HG03095 (cell line): Measurements from ENCODE around the gene SPRR1A.

ENCODE experiments used
- ATAC-seq: cut with Tn5 transposase; IDR thresholded peaks from one replicate; pipeline ENCODE4 v1.9.1; 2021; ENCODE audit warnings: moderate library complexity; ENCODE audit not compliant: unreplicated experiment

The SPRR1A gene

GRCh38 chr1:152983743-152984142 is at the start of gene SPRR1A:
TSS of gene SPRR1A (plus strand) at chr1:152984081. CDS start at chr1:152985231, 1,150 bp downstream.
- ATAC-seq = no peak

GRCh38 chr1:152940614-152941013 is 43.3 kb upstream of the SPRR1A start:
- ATAC-seq = no peak

GRCh38 chr1:152941037-152941711 is 42.7 kb upstream of the SPRR1A start:
- ATAC-seq = no peak

- no peak for ATAC-seq
Measured at GRCh38 chr1:152942161-152942560, 41.7 kb upstream of the SPRR1A start.

- no peak for ATAC-seq
Measured at GRCh38 chr1:152946248-152946647, 37.6 kb upstream of the SPRR1A start.

DNA sequence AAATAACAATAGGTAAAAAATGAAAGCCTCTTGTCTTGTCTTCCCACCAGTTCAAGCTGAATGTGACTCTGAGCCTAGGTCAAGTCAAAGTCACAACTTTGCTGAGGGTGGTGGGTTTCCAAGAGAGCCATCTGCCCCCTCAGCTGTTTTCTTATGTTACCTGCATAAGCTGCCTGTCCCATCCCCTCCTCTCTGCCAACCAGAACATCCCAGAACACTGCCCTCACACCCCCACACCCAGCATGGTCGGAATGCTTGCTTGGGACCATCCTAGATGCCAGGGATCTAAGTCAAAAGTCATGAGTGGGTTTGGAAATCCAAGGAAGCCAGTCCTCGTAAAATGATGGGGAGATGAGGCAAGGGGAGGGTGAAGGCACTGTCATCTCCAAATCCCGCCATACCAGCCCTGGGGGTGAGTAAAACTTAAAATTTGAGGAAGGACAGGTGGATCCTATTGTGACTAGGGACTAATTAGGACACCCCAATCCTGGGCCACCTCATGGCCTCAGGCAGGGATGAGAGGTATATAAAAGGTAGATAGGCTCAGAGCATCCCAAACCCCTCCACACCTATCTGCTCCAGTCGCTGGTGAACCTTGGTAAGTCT is 37.1 kb upstream of the SPRR1A start, which contains the start of gene SPRR5:
SPRR5 (plus strand) TSS at position 556 of the 606 bp plus-strand sequence. CDS start 1,349 bp downstream, outside the sequence.
- no peak for ATAC-seq

DNA sequence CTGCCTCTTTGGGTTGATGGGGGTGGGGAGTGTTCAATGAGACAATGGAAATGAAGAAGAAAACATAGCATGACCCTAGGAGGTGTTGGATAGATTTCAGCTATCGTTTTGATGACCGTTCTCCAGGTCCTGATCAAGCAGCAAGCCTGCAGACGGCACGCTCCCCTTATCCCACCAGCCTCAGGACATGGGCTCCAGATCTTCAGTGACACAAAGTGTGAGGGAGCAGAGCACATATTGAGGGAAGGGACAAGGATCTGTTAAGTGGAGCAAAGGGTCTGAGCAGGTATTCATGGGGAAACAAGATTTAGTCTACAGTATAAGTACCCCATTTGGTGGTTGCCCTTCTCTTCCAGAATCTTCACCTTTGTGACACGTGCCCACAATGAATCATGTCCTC is 32.2 kb upstream of the SPRR1A start:
- ATAC-seq = no peak

DNA sequence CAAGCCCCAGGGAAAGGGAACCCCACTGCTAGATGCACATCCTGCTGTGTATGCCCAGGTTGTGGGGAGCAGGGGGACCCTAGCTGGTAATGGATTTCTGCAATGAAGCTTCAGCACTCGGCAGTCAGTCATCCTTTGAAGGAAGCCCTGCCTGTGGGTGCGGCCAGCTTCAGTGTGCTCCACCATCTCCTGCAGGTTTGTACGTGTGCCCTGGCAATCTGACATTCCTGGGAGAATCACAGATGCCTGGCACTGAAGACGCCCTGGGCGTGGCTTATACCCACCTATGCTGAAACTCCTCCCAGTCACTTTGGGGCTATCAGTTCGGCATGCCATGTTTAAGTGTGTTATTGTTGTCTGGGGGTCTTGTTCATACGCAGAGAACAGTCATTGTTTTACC is 30.1 kb upstream of the SPRR1A start:
- ATAC-seq = no peak

DNA sequence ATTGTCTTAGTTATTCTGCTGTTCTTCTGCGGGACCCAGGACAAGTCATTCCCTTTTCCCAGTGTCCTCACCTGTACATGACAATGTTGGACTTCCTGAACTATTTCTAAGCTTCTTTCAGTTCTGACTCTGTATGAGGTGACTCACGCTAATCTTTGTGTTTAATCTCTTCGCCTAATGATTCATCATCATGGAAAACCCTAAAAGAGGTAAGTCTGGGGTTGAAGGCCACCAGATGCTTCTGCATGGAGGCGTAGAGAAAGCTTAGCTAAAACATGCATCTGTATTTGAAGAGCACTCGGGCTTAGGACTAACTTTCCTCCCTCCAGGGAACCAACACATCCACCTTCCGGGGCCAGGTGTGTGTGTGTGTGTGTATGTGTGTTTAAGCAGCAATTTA is 29.4 kb upstream of the SPRR1A start:
- no peak for ATAC-seq

DNA sequence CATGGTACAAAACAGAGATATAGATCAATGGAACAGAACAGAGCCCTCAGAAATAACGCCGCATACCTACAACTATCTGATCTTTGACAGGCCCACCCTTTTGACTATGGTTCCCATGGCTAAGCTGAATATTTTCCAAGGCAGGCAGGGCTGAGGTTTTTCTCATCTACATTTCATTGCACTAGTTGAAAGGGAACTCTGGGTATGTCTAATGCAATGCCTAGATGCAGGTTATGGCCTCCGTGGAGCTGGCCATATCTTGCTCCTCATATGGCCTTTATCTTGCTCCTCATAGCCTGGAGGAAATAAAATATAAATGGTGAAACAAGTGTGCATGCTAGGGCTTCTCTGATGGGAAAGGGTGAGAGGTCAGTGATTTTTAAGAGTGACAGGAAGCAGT is 26.3 kb upstream of the SPRR1A start:
- no peak for ATAC-seq

GRCh38 chr1:152959273-152959672 is 24.6 kb upstream of the SPRR1A start:
- no peak for ATAC-seq

- no peak for ATAC-seq
Measured at GRCh38 chr1:152959801-152960451, 24.0 kb upstream of the SPRR1A start.

- no peak for ATAC-seq
Measured at GRCh38 chr1:152960452-152961044, 23.3 kb upstream of the SPRR1A start.

GRCh38 chr1:152961226-152961891 is 22.5 kb upstream of the SPRR1A start:
- no peak for ATAC-seq

DNA sequence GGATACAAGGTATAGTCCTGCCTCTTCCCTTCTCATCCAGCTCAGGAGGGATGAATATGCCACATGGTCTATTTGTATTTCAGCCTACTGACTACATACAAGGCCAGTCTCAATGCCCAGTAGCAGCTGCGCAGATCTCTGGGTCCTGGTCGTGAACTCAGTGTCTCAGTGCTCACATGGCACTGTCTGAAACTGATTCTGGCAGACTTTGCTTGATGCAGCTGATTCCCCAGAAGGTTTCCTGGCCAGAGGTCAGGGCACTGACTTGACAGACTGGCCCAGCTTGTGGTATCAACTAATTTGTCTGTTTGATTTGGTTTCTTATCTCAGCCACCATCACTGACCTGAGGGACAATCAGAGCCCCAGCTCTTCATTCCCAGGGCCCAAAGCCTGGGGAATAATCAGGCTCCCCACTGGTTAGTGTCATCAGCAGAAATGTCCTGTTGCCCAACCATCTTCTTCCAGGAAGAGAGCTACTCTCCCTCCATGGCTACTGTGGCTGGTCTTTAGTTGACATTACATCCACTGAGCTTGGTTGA is 20.9 kb upstream of the SPRR1A start:
- ATAC-seq = no peak

GRCh38 chr1:152964536-152964935 is 19.3 kb upstream of the SPRR1A start:
- no peak for ATAC-seq

- ATAC-seq = no peak
Measured at GRCh38 chr1:152965853-152966252, 18.0 kb upstream of the SPRR1A start.

GRCh38 chr1:152967201-152967600 is 16.7 kb upstream of the SPRR1A start:
- ATAC-seq = no peak

DNA sequence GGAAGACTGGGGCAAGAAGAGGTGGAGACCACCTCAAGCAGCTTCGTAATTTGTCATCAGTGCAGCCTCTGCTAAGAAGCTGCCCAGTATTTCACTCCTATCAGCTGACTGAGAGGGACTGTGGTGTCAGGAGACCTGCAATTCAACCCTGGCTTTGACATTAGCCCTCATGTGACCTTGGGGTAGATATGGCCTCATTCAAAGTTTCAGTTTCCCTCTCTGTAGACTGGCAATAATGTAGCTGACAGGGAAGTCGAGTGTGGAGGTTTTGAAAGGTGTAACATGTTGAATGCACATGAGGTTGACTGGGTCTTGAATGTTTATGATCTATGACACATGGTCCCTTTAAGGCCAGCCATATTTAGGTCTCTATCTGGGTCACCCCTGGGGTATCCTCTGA is 15.6 kb upstream of the SPRR1A start:
- peak; percentile 71 for ATAC-seq

- ATAC-seq = no peak
Measured at GRCh38 chr1:152969036-152969435, 14.8 kb upstream of the SPRR1A start.

- ATAC-seq = no peak
Measured at GRCh38 chr1:152970495-152970894, 13.4 kb upstream of the SPRR1A start, which contains the start of gene SPRR4. TSS of gene SPRR4 (plus strand) at chr1:152970648. CDS start at chr1:152971891, 1,243 bp downstream.
